Colonic mucosa (tissue), 4 donors: ENCODE measurements around the gene RNF115. TPM values are rescaled to one million over a fixed set of nuclear protein-coding genes. Genes with fewer than 3 reads are reported as not detected.
"Not testable (repeated sequence)": the region's sequence is repeated elsewhere in the genome, so short reads cannot be mapped to it uniquely, and the experiment has no call there.

Experiments used
- DNase-seq: peaks from one replicate; pipeline ENCODE4 v3.0.0-alpha.2; 2020
- H3K27ac ChIP-seq: fragments of 200-600 bp; one replicate; pipeline ENCODE4 v1.8.0; 2021
- H3K27me3 ChIP-seq: fragments of 200-600 bp; one replicate; pipeline ENCODE4 v1.8.0; 2021
- H3K36me3 ChIP-seq: fragments of 200-600 bp; one replicate; pipeline ENCODE4 v1.8.0; 2021
- H3K4me1 ChIP-seq: fragments of 200-600 bp; one replicate; pipeline ENCODE4 v1.8.0; 2021; ENCODE audit warnings: mild to moderate bottlenecking
- H3K4me3 ChIP-seq: fragments of 200-600 bp; one replicate; pipeline ENCODE4 v1.8.0; 2021
- H3K9ac ChIP-seq, 2 donors: one replicate each; pipeline ENCODE4 v1.7.0; 2013; ENCODE audit warnings: control low read depth in 2 of 2, low read depth in 2 of 2, low read length in 2 of 2
- H3K9me3 ChIP-seq: fragments of 200-600 bp; one replicate; pipeline ENCODE4 v1.8.0; 2021
- intact Hi-C: fragments of 100-400 bp; cut with DNase I; formaldehyde crosslinking; loops from one replicate; pipeline ENCODE4 v1.14.1; 2022
- total RNA-seq, 2 donors: library from RNA; stranded (reverse); fragmentation: NEBNext Ultra II Directional in 1 of 2; extraction: Animal tissue kit (Norgen Biotek cat#: 25700) in 1 of 2; gene quantifications; one replicate each; pipeline ENCODE4 v1.2.1, GENCODE V29; 2021
- TF ChIP-seq, protein P1 (sequence below): fragments of 200-600 bp; IDR thresholded peaks from one replicate; pipeline ENCODE4 v1.8.0; 2022; ENCODE audit warnings: antibody characterized with exemption, mild to moderate bottlenecking
- donor health status: healthy.
- donor health status: DM: no; HTN: no; CAD: no.
- donor health status: DM: no; HTN: no; CAD: no.

Gene RNF115
- total RNA-seq, 2 donors from 2014 or later = 6.4 to 6.9 TPM

DNA sequence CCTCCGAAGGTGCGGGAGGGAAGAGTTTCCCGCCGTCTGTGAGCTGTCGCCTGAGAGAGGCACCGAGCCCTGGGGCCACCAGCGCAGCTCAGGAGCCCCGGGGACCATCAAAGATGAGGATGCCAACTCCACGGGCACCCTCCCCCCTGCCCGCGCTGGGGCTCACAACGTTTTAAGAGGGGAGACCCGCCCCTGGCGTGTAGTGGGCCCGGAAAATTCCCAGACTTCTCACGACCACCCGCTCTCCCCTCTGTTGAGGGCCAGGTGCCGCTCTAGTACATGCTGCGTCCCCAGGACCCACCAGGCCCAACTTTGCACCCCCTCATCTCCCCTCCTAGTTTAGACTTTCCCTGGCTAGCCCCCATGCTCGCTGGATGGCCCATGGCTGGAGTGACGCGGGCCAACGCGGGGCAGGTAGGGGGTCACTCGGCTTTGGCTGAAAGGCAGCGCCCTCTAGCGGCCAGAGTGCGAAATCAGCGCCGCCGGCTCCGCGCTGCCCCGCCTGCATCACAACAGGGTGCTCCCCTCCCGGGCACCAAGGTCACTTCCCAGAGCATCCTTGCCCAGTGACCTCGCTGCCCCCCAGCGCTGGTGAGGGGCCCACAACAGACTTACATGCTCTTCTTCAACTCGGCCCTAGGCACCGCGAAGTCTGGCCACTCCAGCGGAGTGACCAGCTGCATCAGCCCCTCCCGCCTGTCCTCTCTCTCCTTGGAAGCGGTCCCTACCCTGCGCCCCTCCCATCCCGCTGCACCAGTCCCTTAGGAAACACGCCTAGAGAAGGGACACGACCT, 102.8 kb downstream of the RNF115 start:
- Histone ChIP-seq H3K9me3 (no peaks in the 10 kb centered on the region), H3K27ac (no peak overlapping the region), H3K4me3 (no peak overlapping the region), H3K27me3 (no peaks in the 10 kb centered on the region), H3K9ac (peak overlapping the region in 1 of 2 donors; percentile 35), H3K36me3 (no peaks in the 10 kb centered on the region), H3K4me1 (peaks cover 4% of the 10 kb centered on the region)
- peak; percentile 62 for DNase-seq
- TF ChIP-seq, protein P1, sequence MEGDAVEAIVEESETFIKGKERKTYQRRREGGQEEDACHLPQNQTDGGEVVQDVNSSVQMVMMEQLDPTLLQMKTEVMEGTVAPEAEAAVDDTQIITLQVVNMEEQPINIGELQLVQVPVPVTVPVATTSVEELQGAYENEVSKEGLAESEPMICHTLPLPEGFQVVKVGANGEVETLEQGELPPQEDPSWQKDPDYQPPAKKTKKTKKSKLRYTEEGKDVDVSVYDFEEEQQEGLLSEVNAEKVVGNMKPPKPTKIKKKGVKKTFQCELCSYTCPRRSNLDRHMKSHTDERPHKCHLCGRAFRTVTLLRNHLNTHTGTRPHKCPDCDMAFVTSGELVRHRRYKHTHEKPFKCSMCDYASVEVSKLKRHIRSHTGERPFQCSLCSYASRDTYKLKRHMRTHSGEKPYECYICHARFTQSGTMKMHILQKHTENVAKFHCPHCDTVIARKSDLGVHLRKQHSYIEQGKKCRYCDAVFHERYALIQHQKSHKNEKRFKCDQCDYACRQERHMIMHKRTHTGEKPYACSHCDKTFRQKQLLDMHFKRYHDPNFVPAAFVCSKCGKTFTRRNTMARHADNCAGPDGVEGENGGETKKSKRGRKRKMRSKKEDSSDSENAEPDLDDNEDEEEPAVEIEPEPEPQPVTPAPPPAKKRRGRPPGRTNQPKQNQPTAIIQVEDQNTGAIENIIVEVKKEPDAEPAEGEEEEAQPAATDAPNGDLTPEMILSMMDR = peak; percentile 93
- intact Hi-C loops = loop anchor here (10.0 kb wide), 1 partner anchor 126 kb away; no protein-coding TSS in a partner anchor

DNA sequence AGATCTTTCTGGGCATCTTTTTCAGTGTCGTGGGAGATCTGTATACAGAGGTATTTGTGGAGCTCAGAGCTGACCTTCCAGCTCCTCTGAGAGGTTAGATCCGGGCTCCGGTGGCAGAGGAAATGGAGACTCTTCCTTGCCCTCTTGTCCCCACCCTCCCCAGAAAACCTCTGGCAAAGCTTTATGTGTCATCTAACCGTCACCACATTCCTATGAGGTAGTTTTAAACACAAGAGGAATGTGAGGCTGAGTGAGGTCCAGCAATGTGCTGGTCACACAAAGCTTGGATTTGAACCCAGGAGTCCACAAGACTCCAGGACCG, 103.4 kb downstream of the RNF115 start:
- Histone ChIP-seq H3K4me3 (no peak overlapping the region), H3K27ac (no peak overlapping the region)
- intact Hi-C loops = loop anchor here (10.0 kb wide), 1 partner anchor 126 kb away; no protein-coding TSS in a partner anchor

DNA sequence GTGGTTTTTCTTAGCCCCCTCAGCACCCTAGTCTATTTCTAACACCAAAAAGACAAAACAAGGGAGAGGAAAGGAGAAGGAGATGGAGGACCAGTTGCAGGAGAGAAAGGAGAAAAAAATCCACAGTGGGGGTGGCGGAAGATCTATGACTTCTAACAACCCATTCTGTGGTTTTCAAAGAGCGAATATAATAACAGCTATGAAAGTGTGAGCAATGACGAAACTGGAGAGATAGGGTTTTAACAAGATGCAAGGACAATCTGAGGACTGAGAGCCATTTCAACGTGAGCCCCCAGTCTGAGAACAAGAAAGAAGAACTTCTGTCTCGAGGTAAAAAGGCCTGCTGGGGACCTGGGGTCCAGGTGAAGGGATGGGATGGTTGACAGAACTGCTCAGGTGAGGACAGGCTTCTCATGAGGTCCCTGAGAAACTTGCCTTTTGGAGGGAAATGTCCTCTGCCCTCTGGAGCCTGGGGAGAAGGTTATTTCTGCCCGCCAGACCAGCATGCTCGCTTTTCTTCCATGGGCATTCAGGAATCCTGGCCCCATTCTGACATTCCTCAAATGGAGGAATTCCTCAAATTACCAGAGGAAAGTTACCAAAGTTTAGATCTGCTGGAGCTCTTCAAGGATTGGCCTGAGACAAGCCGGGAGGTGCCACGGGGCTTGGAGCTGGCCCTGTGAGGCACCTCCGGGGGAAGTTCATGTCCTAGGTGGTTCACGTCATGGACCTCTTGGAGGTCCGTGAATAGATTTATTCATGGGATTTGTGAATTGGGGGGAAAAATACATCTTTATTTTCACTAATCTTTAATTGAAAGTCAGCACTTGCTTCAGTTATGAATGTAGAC, 104.4 kb downstream of the RNF115 start, which contains the start of gene CD160:
TSS of gene CD160 (plus strand) at position 270 of the 850 bp plus-strand sequence. CDS start 8,829 bp downstream, outside the sequence.
- Histone ChIP-seq H3K9ac (no peak within 1 kb of the TSS), H3K9me3 (no peaks in the 10 kb centered on the region), H3K36me3 (no peaks in the 10 kb centered on the region), H3K27ac (no peak within 1 kb of the TSS), H3K27me3 (no peaks in the 10 kb centered on the region), H3K4me1 (peaks cover 4% of the 10 kb centered on the region), H3K4me3 (no peak within 1 kb of the TSS)
- no peak for DNase-seq
- intact Hi-C loops = loop anchor here (10.0 kb wide), 1 partner anchor 125 kb away; no protein-coding TSS in a partner anchor
- TF ChIP-seq, protein P1 = no peak

More for the DNA sequence above, 103.4 kb downstream of the RNF115 start:
- DNase-seq = no peak
- TF ChIP-seq, protein P1 = no peak
- H3K9me3 ChIP-seq = no peaks in the 10 kb centered on the region
- no peaks in the 10 kb centered on the region for H3K27me3 ChIP-seq
- peak overlapping the region in 1 of 2 donors; percentile 35 for H3K9ac ChIP-seq
- no peaks in the 10 kb centered on the region for H3K36me3 ChIP-seq
- H3K4me1 ChIP-seq = peaks cover 4% of the 10 kb centered on the region

DNA sequence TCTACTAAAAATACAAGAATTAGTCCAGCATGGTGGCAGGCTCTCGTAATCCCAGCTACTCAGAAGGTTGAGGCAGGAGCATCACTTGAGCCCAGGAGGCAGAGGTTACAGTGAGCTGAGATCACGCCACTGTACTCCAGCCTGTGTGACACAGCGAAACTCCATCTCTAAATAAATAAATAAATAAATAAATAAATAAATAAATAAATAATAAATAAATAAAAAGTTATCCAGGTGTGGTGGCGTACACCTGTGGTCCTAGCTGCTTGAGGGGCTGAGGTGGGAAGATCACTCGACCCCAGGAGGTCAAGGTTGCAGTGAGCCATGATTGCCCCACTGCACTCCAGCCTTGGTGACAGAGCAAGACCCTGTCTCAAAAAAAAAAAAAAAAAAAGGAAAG, 105.4 kb downstream of the RNF115 start:
- not testable (repeated sequence) for H3K4me3 ChIP-seq, DNase-seq

DNA sequence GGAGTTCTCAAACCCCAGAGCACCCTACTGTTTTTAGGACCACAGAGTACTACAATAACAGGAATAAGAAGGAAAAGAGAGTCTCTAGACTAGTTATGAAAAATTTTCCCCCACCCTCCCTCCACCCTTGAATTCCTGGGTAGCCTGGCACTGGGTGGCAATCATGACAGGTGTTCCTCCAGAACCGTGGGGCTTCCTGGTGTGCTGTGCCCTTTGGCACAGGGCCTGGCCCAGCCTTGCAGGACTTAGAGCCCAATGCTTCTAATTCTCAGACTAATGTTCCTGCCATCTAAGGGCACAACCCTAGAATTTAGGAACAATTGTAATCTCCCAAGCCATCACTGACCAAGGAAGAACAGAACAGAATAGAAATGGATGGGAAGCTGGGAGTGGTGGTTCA, 106.1 kb downstream of the RNF115 start:
- TF ChIP-seq, protein P1 = no peak
- DNase-seq = no peak

More for the DNA sequence above, 105.4 kb downstream of the RNF115 start:
- H3K36me3 ChIP-seq, H3K4me1 ChIP-seq, intact Hi-C loops, H3K27ac ChIP-seq, H3K27me3 ChIP-seq, H3K9ac ChIP-seq, H3K9me3 ChIP-seq: not testable (repeated sequence)

More for the DNA sequence above, 106.1 kb downstream of the RNF115 start:
- Histone ChIP-seq H3K9ac (no peak overlapping the region), H3K27me3 (no peaks in the 10 kb centered on the region), H3K9me3 (no peaks in the 10 kb centered on the region), H3K27ac (no peak overlapping the region), H3K36me3 (no peaks in the 10 kb centered on the region), H3K4me1 (peaks cover 4% of the 10 kb centered on the region), H3K4me3 (no peak overlapping the region)
- intact Hi-C loops = no loop called here
